ENCODE data around the gene PRKAR2B.
"Not testable (repeated sequence)": the region's sequence is repeated elsewhere in the genome, so short reads cannot be mapped to it uniquely, and the experiment has no call there.

The PRKAR2B gene

DNA sequence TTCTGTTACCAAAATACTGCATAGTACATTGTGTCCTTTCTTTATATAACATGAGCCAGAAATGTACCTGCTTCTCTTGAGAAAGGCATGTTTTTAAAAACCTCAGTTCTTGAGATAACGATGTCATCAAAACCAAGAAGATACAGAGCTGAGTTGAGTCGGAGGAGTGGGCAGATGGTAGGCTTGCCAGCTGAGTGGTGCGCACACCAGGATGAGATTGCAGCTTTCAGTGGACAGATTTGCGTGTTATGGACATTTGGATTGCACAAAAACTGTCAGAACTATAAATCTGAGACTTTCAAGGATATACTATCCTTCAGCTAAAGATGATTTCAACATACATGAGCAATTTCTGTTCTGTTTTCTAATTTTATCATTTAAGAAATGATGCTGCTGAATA lies 25.0 kb downstream of the PRKAR2B start:
- peak in 31 of 42 donors; percentile 9 to 84 (median 49) for DNase-seq
- intact Hi-C loops (cut with DNase I) = no loop called here

- no peak for DNase-seq
- intact Hi-C loops (cut with DNase I) = no loop called here
These were observed 26.2 kb downstream of the PRKAR2B start for GRCh38 chr7:107070710-107071109.

DNA sequence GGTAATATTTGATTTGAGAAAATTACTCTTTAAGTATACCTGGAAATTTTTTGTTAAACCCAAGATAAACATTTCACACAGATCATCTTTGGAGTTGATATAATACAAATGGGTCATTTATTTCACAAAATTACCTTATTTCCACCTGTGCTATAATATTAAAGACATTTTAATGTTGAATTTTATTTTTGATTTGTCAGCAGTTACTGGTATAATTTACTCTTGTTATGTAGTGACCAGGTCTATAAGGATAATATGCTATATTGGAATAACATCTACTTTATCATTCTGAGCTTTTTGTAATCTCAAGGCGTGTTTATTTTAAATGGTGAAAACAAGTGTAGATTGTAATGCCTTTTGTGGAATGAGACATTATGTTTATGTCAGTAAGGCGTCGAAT lies 26.6 kb downstream of the PRKAR2B start:
- intact Hi-C loops (cut with DNase I) = no loop called here
- no peak for DNase-seq

DNA sequence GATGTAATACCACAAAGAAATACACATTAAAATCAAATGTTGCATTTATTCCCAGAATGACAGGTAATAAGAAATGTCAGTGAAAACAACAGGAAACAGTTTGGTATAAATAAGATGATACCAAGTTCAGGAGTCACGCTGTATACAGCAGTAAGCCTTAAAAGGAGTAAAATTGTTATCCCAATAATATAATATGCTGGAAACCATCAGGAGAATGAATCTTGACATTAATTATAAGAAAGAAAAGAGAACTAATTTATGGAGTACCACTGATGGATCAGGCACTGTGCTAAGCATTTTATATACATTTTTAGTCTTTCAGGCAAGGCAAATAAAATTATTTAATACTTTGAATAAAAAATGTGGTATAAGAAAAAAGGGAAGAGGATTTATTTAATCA lies 27.6 kb downstream of the PRKAR2B start:
- intact Hi-C loops (cut with DNase I) = no loop called here
- no peak for DNase-seq

- intact Hi-C loops (cut with DNase I) = no loop called here
- no peak for DNase-seq
These were observed 31.5 kb downstream of the PRKAR2B start for GRCh38 chr7:107075863-107076574.

- intact Hi-C loops (cut with DNase I) = no loop called here
- peak in 3 of 42 donors; percentile 23 to 58 (median 33) for DNase-seq
These were observed 32.5 kb downstream of the PRKAR2B start for GRCh38 chr7:107076781-107077698.

- DNase-seq = no peak
- intact Hi-C loops (cut with DNase I) = no loop called here
These were observed 33.4 kb downstream of the PRKAR2B start for GRCh38 chr7:107077699-107078516.

- no peak for DNase-seq
- intact Hi-C loops (cut with DNase I) = no loop called here
These were observed 34.0 kb downstream of the PRKAR2B start for GRCh38 chr7:107078517-107078966.

GRCh38 chr7:107079212-107079940 lies 34.9 kb downstream of the PRKAR2B start:
- intact Hi-C loops (cut with DNase I) = no loop called here
- no peak for DNase-seq

GRCh38 chr7:107080099-107080505 lies 35.6 kb downstream of the PRKAR2B start:
- DNase-seq = no peak
- intact Hi-C loops (cut with DNase I) = no loop called here

- intact Hi-C loops (cut with DNase I) = no loop called here
- DNase-seq = no peak
These were observed 36.0 kb downstream of the PRKAR2B start for GRCh38 chr7:107080533-107080932.

GRCh38 chr7:107085180-107085579 lies 40.7 kb downstream of the PRKAR2B start:
- DNase-seq = no peak
- intact Hi-C loops (cut with DNase I) = no loop called here

DNA sequence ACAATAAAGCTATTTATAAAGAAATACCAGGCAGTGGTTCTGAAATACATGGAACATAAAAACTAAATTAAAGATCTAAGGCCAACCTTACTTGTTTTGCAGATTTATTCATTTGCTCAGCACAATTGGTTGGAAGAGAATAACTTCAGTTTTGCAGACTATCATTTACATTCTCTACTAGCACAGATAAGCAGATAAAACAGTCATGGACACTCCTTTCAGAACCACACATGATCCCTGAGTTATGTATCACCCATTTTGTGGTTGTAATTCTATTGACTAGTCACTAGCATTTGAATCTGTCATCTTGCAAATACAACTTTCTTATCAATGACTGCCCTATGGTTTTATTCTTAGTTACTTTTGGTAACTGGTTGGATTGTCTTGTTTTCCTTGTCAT lies 45.1 kb downstream of the PRKAR2B start:
- DNase-seq = no peak
- intact Hi-C loops (cut with DNase I) = no loop called here

DNA sequence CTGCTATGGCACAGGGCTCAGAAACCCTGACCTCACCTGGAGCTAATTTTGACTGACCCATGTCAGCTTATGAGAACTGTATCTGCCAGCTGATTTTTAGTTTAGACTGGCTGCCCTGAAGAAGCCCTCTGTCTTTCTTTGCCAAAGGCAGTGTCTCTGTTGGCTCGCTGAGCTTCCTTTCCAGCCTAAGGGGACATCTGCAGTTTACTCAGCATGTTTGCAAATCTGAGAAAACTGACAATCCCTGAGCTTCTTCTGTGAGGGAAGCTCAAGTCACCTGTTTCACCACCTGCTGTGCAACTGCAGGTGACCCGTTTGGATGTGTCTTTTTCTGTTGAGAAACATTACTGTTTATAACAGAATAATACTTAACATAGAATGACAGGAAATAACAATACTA lies 46.0 kb downstream of the PRKAR2B start:
- intact Hi-C loops (cut with DNase I) = no loop called here
- no peak for DNase-seq

DNA sequence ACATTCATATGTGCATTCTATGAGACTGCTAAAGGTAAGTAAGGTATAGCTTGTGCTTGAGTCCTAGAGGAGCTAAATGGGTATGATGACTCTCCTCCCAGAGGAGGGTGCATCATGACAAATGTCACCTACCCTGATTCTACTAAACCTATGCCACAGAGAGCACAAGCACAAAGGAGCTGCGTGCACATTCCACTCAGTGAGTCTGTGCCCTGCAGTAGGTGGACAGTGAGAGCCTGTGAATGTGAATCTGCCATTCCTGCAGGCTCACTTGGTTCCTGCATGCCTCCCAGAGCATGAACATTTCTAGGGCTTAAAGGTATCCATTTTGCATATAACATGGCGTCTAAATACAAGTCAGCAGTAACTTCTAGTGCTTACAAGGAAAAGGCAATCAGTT lies 46.8 kb downstream of the PRKAR2B start:
- intact Hi-C loops (cut with DNase I) = no loop called here
- no peak for DNase-seq

- intact Hi-C loops (cut with DNase I); DNase-seq: not testable (repeated sequence)
These were observed 49.2 kb downstream of the PRKAR2B start for GRCh38 chr7:107093671-107094070.

DNA sequence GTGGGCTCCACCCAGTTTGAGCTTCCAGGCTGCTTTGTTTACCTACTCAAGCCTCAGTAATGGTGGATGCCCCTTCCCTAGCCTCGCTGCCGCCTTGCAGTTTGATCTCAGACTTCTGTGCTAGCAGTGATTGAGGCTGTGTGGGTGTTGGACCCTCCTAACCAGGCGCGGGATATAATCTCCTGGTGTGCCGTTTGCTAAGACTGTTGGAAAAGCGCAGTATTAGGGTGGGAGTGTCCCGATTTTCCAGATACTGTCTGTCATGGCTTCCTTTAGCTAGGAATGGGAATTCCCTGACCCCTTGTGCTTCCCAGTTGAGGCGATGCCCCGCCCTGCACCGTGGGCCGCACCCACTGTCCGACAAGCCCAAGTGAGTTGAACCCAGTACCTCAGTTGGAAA lies 54.6 kb downstream of the PRKAR2B start:
- intact Hi-C loops (cut with DNase I); DNase-seq: not testable (repeated sequence)

- no peak for DNase-seq
- intact Hi-C loops (cut with DNase I) = no loop called here
These were observed 56.3 kb downstream of the PRKAR2B start for GRCh38 chr7:107100824-107101223.

GRCh38 chr7:107103369-107103768 lies 58.9 kb downstream of the PRKAR2B start:
- DNase-seq = no peak
- intact Hi-C loops (cut with DNase I) = no loop called here

Data from head of caudate nucleus (tissue), 42 donors.